HepG2 (cell line): ENCODE results near the gene SLC22A14. TPM values are rescaled to one million over a fixed set of nuclear protein-coding genes. Genes with fewer than 3 reads are reported as not detected.

Experiments used
- ATAC-seq: fragments of 200-7000 bp; cut with Tn5 transposase; 3 replicates; pipeline ENCODE4 v1.9.1; 2020; ENCODE audit warnings: mild to moderate bottlenecking, moderate library complexity
- BruUV-seq: library from RNA; stranded (reverse); fragments of 400-500 nt; replicated peaks from 2 replicates; lab custom pipeline; 2021; lab: Mats Ljungman, UMichigan
- CTCF ChIA-PET: fragments of 300-600 bp; formaldehyde crosslinking; extraction: SDS; loops from one replicate; lab custom pipeline; 2021; ENCODE audit warnings: low total read pairs, inconsistent platforms, low intra/inter-chr PET ratio; lab: Yijun Ruan, JAX
- POLR2A ChIA-PET: fragments of 350-600 bp; sonication (Branson Sonifier 250); formaldehyde crosslinking; loops from one replicate; lab custom pipeline; 2020; ENCODE audit warnings: antibody characterized with exemption, inconsistent platforms; lab: Yijun Ruan, JAX
- DNase-seq: peaks from one replicate; pipeline ENCODE4 v3.0.0-alpha.2; 2015; ENCODE audit warnings: low spot score
- FAIRE-seq: peaks from 3 replicates; lab custom pipeline; 2011; peaks lifted over from hg19 to GRCh38; lab: Jason Lieb, UNC
- H2AFZ ChIP-seq: one replicate; pipeline ENCODE4 v1.6.1; 2011; ENCODE audit warnings: low read length, inconsistent platforms
- H3K27ac ChIP-seq: fragments of 300-600 bp; 3 replicates; pipeline ENCODE4 v1.8.0; 2011; ENCODE audit warnings: mixed run types, mild to moderate bottlenecking, mixed read lengths, low read length, inconsistent platforms; ENCODE audit not compliant: insufficient read depth; ENCODE audit errors: extremely low read length
- H3K27me3 ChIP-seq, 2 experiments: fragments of 200-600 bp in 1 of 2; 2 replicates in 1 of 2; 3 replicates in 1 of 2; pipeline versions ENCODE4 v1.6.0 to v1.8.0; 2011; ENCODE audit warnings: low read length in 2 of 2, mild to moderate bottlenecking in 2 of 2, moderate library complexity in 2 of 2, inconsistent platforms in 1 of 2; ENCODE audit not compliant: insufficient read depth in 2 of 2, control insufficient read depth in 1 of 2
- H3K36me3 ChIP-seq, 2 experiments: fragments of 200-600 bp in 1 of 2; replicated peaks in 1 of 2; 2 replicates in 1 of 2; 3 replicates in 1 of 2; pipeline versions ENCODE4 v1.5.1 to v1.8.0; 2011; ENCODE audit warnings: low read length in 2 of 2, inconsistent platforms in 1 of 2; ENCODE audit not compliant: insufficient read depth in 2 of 2, control insufficient read depth in 1 of 2
- H3K4me1 ChIP-seq: 2 replicates; pipeline ENCODE4 v1.5.1; 2012; ENCODE audit warnings: low read length, inconsistent platforms; ENCODE audit not compliant: insufficient read depth
- H3K4me2 ChIP-seq: 2 replicates; pipeline ENCODE4 v1.6.0; 2011; ENCODE audit warnings: low read depth, low read length, inconsistent platforms
- H3K4me3 ChIP-seq, 3 experiments: fragments of 200-600 bp in 1 of 3; sonication (generic), shearing (Covaris generic) in 1 of 3; replicated peaks in 1 of 3; 2 replicates each; pipeline ENCODE4 v1.5.1; 2011 to 2016; ENCODE audit warnings: low read length in 3 of 3, inconsistent platforms in 2 of 3, low read depth in 2 of 3, mild to moderate bottlenecking in 2 of 3, control low read depth in 1 of 3, mixed read lengths in 1 of 3; ENCODE audit not compliant: insufficient read depth in 1 of 3
- H3K79me2 ChIP-seq: one replicate; pipeline ENCODE4 v1.6.1; 2011; ENCODE audit warnings: low read length, inconsistent platforms; ENCODE audit not compliant: insufficient read depth
- H3K9ac ChIP-seq: 2 replicates; pipeline ENCODE4 v1.6.0; 2011; ENCODE audit warnings: mild to moderate bottlenecking, low read depth, low read length, inconsistent platforms; ENCODE audit not compliant: insufficient read depth
- H3K9me3 ChIP-seq: 2 replicates; pipeline ENCODE4 v1.5.1; 2012; ENCODE audit warnings: mild to moderate bottlenecking, low read length
- H4K20me1 ChIP-seq: 2 replicates; pipeline ENCODE4 v1.6.0; 2011; ENCODE audit warnings: inconsistent platforms, mild to moderate bottlenecking, low read length, moderate library complexity; ENCODE audit not compliant: insufficient read depth
- CENPT ChIP-seq: sonication (generic); formaldehyde crosslinking; IDR thresholded peaks from 2 replicates; pipeline ENCODE4 v1.8.0; 2022; ENCODE audit warnings: low read depth, mild to moderate bottlenecking, moderate library complexity, missing genetic modification reagents
- MXI1 ChIP-seq: IDR thresholded peaks from 3 replicates; pipeline ENCODE4 v1.6.1; 2012; ENCODE audit warnings: low read depth, low read length, inconsistent platforms, borderline replicate concordance
- MYC ChIP-seq: sonication (generic); formaldehyde crosslinking; IDR thresholded peaks from 2 replicates; pipeline ENCODE4 v1.9.0; 2021; ENCODE audit warnings: missing genetic modification reagents, borderline replicate concordance
- PPARG ChIP-seq: conservative IDR thresholded peaks from 2 replicates; pipeline ENCODE4 v1.6.1; 2016; ENCODE audit warnings: missing biosample characterization, missing genetic modification reagents
- ZEB1 ChIP-seq: IDR thresholded peaks from 2 replicates; pipeline ENCODE4 v1.6.1; 2012; ENCODE audit warnings: mild to moderate bottlenecking, low read depth, inconsistent platforms; ENCODE audit not compliant: insufficient replicate concordance
- ZNF10 ChIP-seq: sonication (generic); formaldehyde crosslinking; IDR thresholded peaks from 2 replicates; pipeline ENCODE4 v1.4.0; 2020; ENCODE audit warnings: mild to moderate bottlenecking, low read depth, missing genetic modification reagents, borderline replicate concordance
- ZNF143 ChIP-seq: sonication (generic); formaldehyde crosslinking; IDR thresholded peaks from 2 replicates; pipeline ENCODE4 v1.4.0; 2020; ENCODE audit warnings: missing genetic modification reagents
- ZNF382 ChIP-seq: sonication (generic); formaldehyde crosslinking; IDR thresholded peaks from 2 replicates; pipeline ENCODE4 v1.5.0; 2020; ENCODE audit warnings: missing genetic modification reagents, mild to moderate bottlenecking, borderline replicate concordance
- ZNF546 ChIP-seq: sonication (generic); formaldehyde crosslinking; conservative IDR thresholded peaks from 2 replicates; pipeline ENCODE4 v1.8.1; 2023; ENCODE audit warnings: mild to moderate bottlenecking, missing genetic modification reagents
- ZNF768 ChIP-seq: sonication (generic); formaldehyde crosslinking; IDR thresholded peaks from 2 replicates; pipeline ENCODE4 v1.4.0; 2020; ENCODE audit warnings: missing genetic modification reagents
- ZSCAN31 ChIP-seq: sonication (generic); formaldehyde crosslinking; IDR thresholded peaks from 2 replicates; pipeline ENCODE4 v1.5.0; 2020; ENCODE audit warnings: low read depth, mild to moderate bottlenecking, missing genetic modification reagents
- WGBS: methylation state at CpG from one replicate; pipeline ENCODE4 v1.1.6; 2017; ENCODE audit warnings: low lambda C conversion rate; 5-methylcytosine and 5-hydroxymethylcytosine counted together
- in situ Hi-C: cut with HindIII; loops from 2 replicates; pipeline ENCODE4 v1.10.0; 2017; ENCODE audit warnings: low pct_unique_long_range_greater_than_20kb; ENCODE audit not compliant: extremely low pct_ligation_motif_present
- intact Hi-C: fragments of 100-400 bp; cut with micrococcal nuclease; formaldehyde crosslinking; loops from one replicate; pipeline ENCODE4 v1.10.0; 2022; ENCODE audit not compliant: unreplicated experiment
- polyA plus RNA-seq, 8 experiments: library from polyadenylated mRNA; depleted of rRNA in 3 of 8; stranded (reverse) in 7 of 8; unstranded in 1 of 8; fragments of >200 nt; fragmentation: Illumina TruSeq in 4 of 8; extraction: Trizol in 4 of 8; gene quantifications; 2 replicates each; pipeline versions ENCODE4 v1.2.1 to v1.2.3, GENCODE V29; 2011 to 2016; ENCODE audit warnings: low read depth in 4 of 8, missing spikeins in 1 of 8, mixed read lengths in 1 of 8; ENCODE audit not compliant: insufficient read depth in 1 of 8
- total RNA-seq, 5 experiments: library from RNA; depleted of rRNA; stranded (reverse); fragments of >200 nt; fragmentation: Illumina TruSeq; extraction: Trizol; gene quantifications; 2 replicates each; pipeline ENCODE4 v1.2.3, GENCODE V29; 2016; ENCODE audit warnings: low read depth in 1 of 5
- TF ChIP-seq, protein P1 (sequence below): sonication (generic); formaldehyde crosslinking; IDR thresholded peaks from 2 replicates; pipeline ENCODE4 v1.8.1; 2022; ENCODE audit warnings: low read depth, mild to moderate bottlenecking, missing genetic modification reagents
- TF ChIP-seq, protein P2 (sequence below): sonication (generic); formaldehyde crosslinking; IDR thresholded peaks from 2 replicates; pipeline ENCODE4 v1.4.0; 2020; ENCODE audit warnings: missing genetic modification reagents
- TF ChIP-seq, protein P3 (sequence below): IDR thresholded peaks from 2 replicates; pipeline ENCODE4 v1.4.0; 2020; ENCODE audit warnings: mild to moderate bottlenecking, missing genetic modification reagents

Gene SLC22A14
- total and polyA plus RNA-seq, 2 of the 13 experiments (the other 11 are each of a cell fraction or from before 2014, with no cell fraction given) = 0.03 TPM; not detected in 1

DNA sequence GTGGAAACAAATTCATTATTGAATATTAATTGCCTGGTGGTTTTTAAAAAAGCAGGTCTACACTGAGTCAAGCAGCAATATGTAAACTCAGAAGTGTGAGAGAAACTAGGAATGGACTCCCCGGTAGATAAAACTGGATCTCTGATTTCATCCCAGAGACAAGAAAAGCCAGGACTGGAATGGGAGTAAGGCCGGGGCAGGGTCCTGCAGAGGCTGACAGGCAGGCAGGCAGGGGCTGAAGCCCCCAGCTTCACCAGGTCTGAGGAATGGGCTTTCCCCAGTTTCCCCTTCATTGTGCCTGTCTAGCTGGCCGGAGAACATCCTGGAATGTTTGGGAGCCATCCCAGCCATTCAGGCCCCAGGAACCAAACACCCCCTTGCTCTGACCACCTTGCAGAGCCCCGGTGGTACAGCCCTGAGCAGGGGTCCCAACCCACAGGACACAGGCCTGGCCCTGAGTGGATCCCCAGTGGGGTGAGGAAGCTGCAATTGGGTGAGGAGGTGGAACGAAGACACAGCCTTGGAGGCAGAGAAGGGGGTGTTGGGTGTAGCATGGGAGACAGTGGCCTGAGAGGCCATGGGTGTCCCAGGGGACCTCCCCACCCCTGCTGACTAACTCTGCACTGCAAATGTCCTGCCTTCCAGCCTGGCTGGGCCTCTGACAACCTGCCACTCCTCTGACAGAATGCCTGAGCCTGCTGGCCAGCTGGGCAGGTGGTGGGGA lies 32.8 kb downstream of the SLC22A14 start:
- no peaks in the 10 kb centered on the region for H3K9me3 ChIP-seq
- TF ChIP-seq ZNF10 (CRISPR knock-in tag) = no peak
- TF ChIP-seq MYC (CRISPR knock-in tag) = no peak
- TF ChIP-seq ZNF143 (CRISPR knock-in tag) = no peak
- 0 out of 2 replicates have a peak, but pooled peaks have one; percentile 7 for TF ChIP-seq ZNF768 (CRISPR knock-in tag)
- TF ChIP-seq ZSCAN31 (CRISPR knock-in tag) = no peak
- no peak for TF ChIP-seq ZEB1
- TF ChIP-seq ZNF546 (CRISPR knock-in tag) = no peak
- no peak for TF ChIP-seq ZNF382 (CRISPR knock-in tag)
- TF ChIP-seq CENPT = no peak
- TF ChIP-seq, protein P1, sequence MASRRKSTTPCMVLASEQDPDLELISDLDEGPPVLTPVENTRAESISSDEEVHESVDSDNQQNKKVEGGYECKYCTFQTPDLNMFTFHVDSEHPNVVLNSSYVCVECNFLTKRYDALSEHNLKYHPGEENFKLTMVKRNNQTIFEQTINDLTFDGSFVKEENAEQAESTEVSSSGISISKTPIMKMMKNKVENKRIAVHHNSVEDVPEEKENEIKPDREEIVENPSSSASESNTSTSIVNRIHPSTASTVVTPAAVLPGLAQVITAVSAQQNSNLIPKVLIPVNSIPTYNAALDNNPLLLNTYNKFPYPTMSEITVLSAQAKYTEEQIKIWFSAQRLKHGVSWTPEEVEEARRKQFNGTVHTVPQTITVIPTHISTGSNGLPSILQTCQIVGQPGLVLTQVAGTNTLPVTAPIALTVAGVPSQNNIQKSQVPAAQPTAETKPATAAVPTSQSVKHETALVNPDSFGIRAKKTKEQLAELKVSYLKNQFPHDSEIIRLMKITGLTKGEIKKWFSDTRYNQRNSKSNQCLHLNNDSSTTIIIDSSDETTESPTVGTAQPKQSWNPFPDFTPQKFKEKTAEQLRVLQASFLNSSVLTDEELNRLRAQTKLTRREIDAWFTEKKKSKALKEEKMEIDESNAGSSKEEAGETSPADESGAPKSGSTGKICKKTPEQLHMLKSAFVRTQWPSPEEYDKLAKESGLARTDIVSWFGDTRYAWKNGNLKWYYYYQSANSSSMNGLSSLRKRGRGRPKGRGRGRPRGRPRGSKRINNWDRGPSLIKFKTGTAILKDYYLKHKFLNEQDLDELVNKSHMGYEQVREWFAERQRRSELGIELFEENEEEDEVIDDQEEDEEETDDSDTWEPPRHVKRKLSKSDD (CRISPR knock-in tag) = no peak
- no peak for TF ChIP-seq MXI1
- no peak for TF ChIP-seq PPARG (CRISPR knock-in tag)
- TF ChIP-seq, protein P2, sequence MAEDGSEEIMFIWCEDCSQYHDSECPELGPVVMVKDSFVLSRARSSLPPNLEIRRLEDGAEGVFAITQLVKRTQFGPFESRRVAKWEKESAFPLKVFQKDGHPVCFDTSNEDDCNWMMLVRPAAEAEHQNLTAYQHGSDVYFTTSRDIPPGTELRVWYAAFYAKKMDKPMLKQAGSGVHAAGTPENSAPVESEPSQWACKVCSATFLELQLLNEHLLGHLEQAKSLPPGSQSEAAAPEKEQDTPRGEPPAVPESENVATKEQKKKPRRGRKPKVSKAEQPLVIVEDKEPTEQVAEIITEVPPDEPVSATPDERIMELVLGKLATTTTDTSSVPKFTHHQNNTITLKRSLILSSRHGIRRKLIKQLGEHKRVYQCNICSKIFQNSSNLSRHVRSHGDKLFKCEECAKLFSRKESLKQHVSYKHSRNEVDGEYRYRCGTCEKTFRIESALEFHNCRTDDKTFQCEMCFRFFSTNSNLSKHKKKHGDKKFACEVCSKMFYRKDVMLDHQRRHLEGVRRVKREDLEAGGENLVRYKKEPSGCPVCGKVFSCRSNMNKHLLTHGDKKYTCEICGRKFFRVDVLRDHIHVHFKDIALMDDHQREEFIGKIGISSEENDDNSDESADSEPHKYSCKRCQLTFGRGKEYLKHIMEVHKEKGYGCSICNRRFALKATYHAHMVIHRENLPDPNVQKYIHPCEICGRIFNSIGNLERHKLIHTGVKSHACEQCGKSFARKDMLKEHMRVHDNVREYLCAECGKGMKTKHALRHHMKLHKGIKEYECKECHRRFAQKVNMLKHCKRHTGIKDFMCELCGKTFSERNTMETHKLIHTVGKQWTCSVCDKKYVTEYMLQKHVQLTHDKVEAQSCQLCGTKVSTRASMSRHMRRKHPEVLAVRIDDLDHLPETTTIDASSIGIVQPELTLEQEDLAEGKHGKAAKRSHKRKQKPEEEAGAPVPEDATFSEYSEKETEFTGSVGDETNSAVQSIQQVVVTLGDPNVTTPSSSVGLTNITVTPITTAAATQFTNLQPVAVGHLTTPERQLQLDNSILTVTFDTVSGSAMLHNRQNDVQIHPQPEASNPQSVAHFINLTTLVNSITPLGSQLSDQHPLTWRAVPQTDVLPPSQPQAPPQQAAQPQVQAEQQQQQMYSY = peak; percentile 58; the same call in 1 of the 2 replicates
- TF ChIP-seq, protein P3, sequence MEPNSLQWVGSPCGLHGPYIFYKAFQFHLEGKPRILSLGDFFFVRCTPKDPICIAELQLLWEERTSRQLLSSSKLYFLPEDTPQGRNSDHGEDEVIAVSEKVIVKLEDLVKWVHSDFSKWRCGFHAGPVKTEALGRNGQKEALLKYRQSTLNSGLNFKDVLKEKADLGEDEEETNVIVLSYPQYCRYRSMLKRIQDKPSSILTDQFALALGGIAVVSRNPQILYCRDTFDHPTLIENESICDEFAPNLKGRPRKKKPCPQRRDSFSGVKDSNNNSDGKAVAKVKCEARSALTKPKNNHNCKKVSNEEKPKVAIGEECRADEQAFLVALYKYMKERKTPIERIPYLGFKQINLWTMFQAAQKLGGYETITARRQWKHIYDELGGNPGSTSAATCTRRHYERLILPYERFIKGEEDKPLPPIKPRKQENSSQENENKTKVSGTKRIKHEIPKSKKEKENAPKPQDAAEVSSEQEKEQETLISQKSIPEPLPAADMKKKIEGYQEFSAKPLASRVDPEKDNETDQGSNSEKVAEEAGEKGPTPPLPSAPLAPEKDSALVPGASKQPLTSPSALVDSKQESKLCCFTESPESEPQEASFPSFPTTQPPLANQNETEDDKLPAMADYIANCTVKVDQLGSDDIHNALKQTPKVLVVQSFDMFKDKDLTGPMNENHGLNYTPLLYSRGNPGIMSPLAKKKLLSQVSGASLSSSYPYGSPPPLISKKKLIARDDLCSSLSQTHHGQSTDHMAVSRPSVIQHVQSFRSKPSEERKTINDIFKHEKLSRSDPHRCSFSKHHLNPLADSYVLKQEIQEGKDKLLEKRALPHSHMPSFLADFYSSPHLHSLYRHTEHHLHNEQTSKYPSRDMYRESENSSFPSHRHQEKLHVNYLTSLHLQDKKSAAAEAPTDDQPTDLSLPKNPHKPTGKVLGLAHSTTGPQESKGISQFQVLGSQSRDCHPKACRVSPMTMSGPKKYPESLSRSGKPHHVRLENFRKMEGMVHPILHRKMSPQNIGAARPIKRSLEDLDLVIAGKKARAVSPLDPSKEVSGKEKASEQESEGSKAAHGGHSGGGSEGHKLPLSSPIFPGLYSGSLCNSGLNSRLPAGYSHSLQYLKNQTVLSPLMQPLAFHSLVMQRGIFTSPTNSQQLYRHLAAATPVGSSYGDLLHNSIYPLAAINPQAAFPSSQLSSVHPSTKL (CRISPR knock-in tag) = no peak
- no peaks in the 10 kb centered on the region for H3K36me3 ChIP-seq
- no peak overlapping the region for H3K4me2 ChIP-seq
- H3K4me3 ChIP-seq = no peak overlapping the region
- CTCF ChIA-PET = no interaction called here
- in situ Hi-C loops (no loop called here), intact Hi-C loops (no loop called here)
- WGBS = 6% methylated on average over 2 of the region's 5 CpGs
- H2AFZ ChIP-seq = no peak overlapping the region
- BruUV-seq = no TSS peak
- no peak for FAIRE-seq
- no peak for ATAC-seq
- peaks cover 9 to 55% of the 10 kb centered on the region in 2 experiments; a peak in 4 of 5 replicates for H3K27me3 ChIP-seq
- no peak overlapping the region for H3K27ac ChIP-seq
- H3K9ac ChIP-seq = no peak overlapping the region
- H3K79me2 ChIP-seq = no peaks in the 10 kb centered on the region
- no peaks in the 10 kb centered on the region for H4K20me1 ChIP-seq
- POLR2A ChIA-PET = no interaction called here
- no peak for DNase-seq
- no peaks in the 10 kb centered on the region for H3K4me1 ChIP-seq
